Measurements from ENCODE around the gene HSD17B2. TPM values are rescaled to one million over a fixed set of nuclear protein-coding genes. Genes with fewer than 3 reads are reported as not detected.

HSD17B2 gene
- total RNA-seq, 2 donors from 2014 or later: 0.80 to 1.0 TPM

- TF ChIP-seq POLR2AphosphoS5 (IDR thresholded peaks at IDR 0.05) (no peak), POLR2A (IDR thresholded peaks at IDR 0.05) (no peak), CTCF (IDR thresholded peaks at IDR 0.05) (no peak)
- no peak for DNase-seq (ENCODE audit: low spot score)
- intact Hi-C loops (cut with DNase I): no loop called here
- Histone ChIP-seq H3K4me1 (replicated peaks) (no peaks in the 10 kb centered on the region), H3K36me3 (no peaks in the 10 kb centered on the region), H3K27ac (no peak overlapping the region), H3K27me3 (replicated peaks; ENCODE audit: insufficient read depth) (peaks cover 2% of the 10 kb centered on the region), H3K9me3 (no peaks in the 10 kb centered on the region), H3K4me3 (no peak overlapping the region)
- WGBS: 88% methylated on average over 4 of the region's 4 CpGs
Measured at GRCh38 chr16:82024883-82025282, 10.2 kb upstream of the HSD17B2 start.

GRCh38 chr16:82027629-82028064 is 7.4 kb upstream of the HSD17B2 start:
- H3K27me3 ChIP-seq (replicated peaks; ENCODE audit: insufficient read depth): peaks cover 2% of the 10 kb centered on the region
- WGBS: 48% methylated on average over 7 of the region's 7 CpGs
- no peaks in the 10 kb centered on the region for H3K9me3 ChIP-seq
- H3K36me3 ChIP-seq: no peaks in the 10 kb centered on the region
- H3K27ac ChIP-seq: no peak overlapping the region
- H3K4me1 ChIP-seq (replicated peaks): no peaks in the 10 kb centered on the region
- no peak for DNase-seq (ENCODE audit: low spot score)
- intact Hi-C loops (cut with DNase I): no loop called here
- TF ChIP-seq POLR2A (IDR thresholded peaks at IDR 0.05) (no peak), POLR2AphosphoS5 (IDR thresholded peaks at IDR 0.05) (no peak), CTCF (IDR thresholded peaks at IDR 0.05) (no peak)
- H3K4me3 ChIP-seq: no peak overlapping the region

- no peaks in the 10 kb centered on the region for H3K4me1 ChIP-seq (replicated peaks)
- no peak overlapping the region for H3K4me3 ChIP-seq
- peak; percentile 36 for DNase-seq (ENCODE audit: low spot score)
- H3K27me3 ChIP-seq (replicated peaks; ENCODE audit: insufficient read depth): peaks cover 2% of the 10 kb centered on the region
- H3K36me3 ChIP-seq: no peaks in the 10 kb centered on the region
- intact Hi-C loops (cut with DNase I): loop anchor here (5.0 kb wide), 1 partner anchor 196 kb away; no protein-coding TSS in a partner anchor
- no peak for TF ChIP-seq POLR2A (IDR thresholded peaks at IDR 0.05)
- TF ChIP-seq CTCF (IDR thresholded peaks at IDR 0.05): peak in 3 of 4 experiments; percentile 22 to 62 (median 53)
- peak; percentile 20 for TF ChIP-seq POLR2AphosphoS5 (IDR thresholded peaks at IDR 0.05)
- 67% methylated on average over 13 of the region's 13 CpGs for WGBS
- H3K9me3 ChIP-seq: no peaks in the 10 kb centered on the region
- no peak overlapping the region for H3K27ac ChIP-seq
Measured at GRCh38 chr16:82031116-82032084, 3.7 kb upstream of the HSD17B2 start.

GRCh38 chr16:82033006-82033405 is 2.0 kb upstream of the HSD17B2 start:
- intact Hi-C loops (cut with DNase I): loop anchor here (5.0 kb wide), 1 partner anchor 194 kb away; no protein-coding TSS in a partner anchor
- peak; percentile 19 for DNase-seq (ENCODE audit: low spot score)
- H3K27ac ChIP-seq: no peak overlapping the region
- no peaks in the 10 kb centered on the region for H3K4me1 ChIP-seq (replicated peaks)
- no peak for TF ChIP-seq CTCF (IDR thresholded peaks at IDR 0.05)
- no peaks in the 10 kb centered on the region for H3K9me3 ChIP-seq
- WGBS: 29% methylated on average over 6 of the region's 6 CpGs
- H3K27me3 ChIP-seq (replicated peaks; ENCODE audit: insufficient read depth): no peaks in the 10 kb centered on the region
- H3K36me3 ChIP-seq: no peaks in the 10 kb centered on the region
- no peak overlapping the region for H3K4me3 ChIP-seq
